ENCODE data around the gene CDX1. TPM values are rescaled to one million over a fixed set of nuclear protein-coding genes. Genes with fewer than 3 reads are reported as not detected.

The CDX1 gene
- total RNA-seq, 2 experiments from 2014 or later, result not detected

GRCh38 chr5:150122536-150123481 lies 43.8 kb upstream of the CDX1 start:
- ATAC-seq (no peak), DNase-seq (no peak)
- Mint-ChIP-seq H3K36me3 (ENCODE audit: low read depth) (no peaks in the 10 kb centered on the region), H3K4me1 (ENCODE audit: low read depth) (no peaks in the 10 kb centered on the region), H3K4me3 (no peak overlapping the region), H3K27ac (no peak overlapping the region), H3K9me3 (no peaks in the 10 kb centered on the region), H3K27me3 (no peaks in the 10 kb centered on the region)
- no peak for TF ChIP-seq CTCF (IDR thresholded peaks at IDR 0.05)
- ChIA-PET POLR2A (no interaction called here), CTCF (interaction anchor here (1.0 to 1.3 kb wide), 3 partner anchors 9 to 108 kb away, joined by 3 read pairs; no protein-coding TSS in a partner anchor)
- intact Hi-C loops (cut with micrococcal nuclease), result no loop called here

GRCh38 chr5:150123542-150123941 lies 43.0 kb upstream of the CDX1 start:
- no peak for DNase-seq
- Mint-ChIP-seq H3K4me3 (no peak overlapping the region), H3K4me1 (ENCODE audit: low read depth) (no peaks in the 10 kb centered on the region), H3K27ac (no peak overlapping the region), H3K27me3 (no peaks in the 10 kb centered on the region), H3K36me3 (ENCODE audit: low read depth) (no peaks in the 10 kb centered on the region), H3K9me3 (no peaks in the 10 kb centered on the region)
- ChIA-PET POLR2A (no interaction called here), CTCF (interaction anchor here (1.0 kb wide), 1 partner anchor 12 kb away, joined by 3 read pairs; no protein-coding TSS in a partner anchor)
- ATAC-seq, result no peak
- no peak for TF ChIP-seq CTCF (IDR thresholded peaks at IDR 0.05)
- intact Hi-C loops (cut with micrococcal nuclease), result no loop called here

GRCh38 chr5:150124111-150124557 lies 42.4 kb upstream of the CDX1 start:
- no peak for DNase-seq
- intact Hi-C loops (cut with micrococcal nuclease), result no loop called here
- H3K27me3 Mint-ChIP-seq, result no peaks in the 10 kb centered on the region
- no peak for TF ChIP-seq CTCF (IDR thresholded peaks at IDR 0.05)
- H3K4me1 Mint-ChIP-seq (ENCODE audit: low read depth), result no peaks in the 10 kb centered on the region
- ATAC-seq, result no peak
- no peak overlapping the region for H3K27ac Mint-ChIP-seq
- H3K4me3 Mint-ChIP-seq, result no peak overlapping the region
- POLR2A ChIA-PET, result no interaction called here
- CTCF ChIA-PET, result interaction anchor here (1.0 kb wide), 1 partner anchor 11 kb away, joined by 3 read pairs; no protein-coding TSS in a partner anchor
- H3K9me3 Mint-ChIP-seq, result no peaks in the 10 kb centered on the region
- no peaks in the 10 kb centered on the region for H3K36me3 Mint-ChIP-seq (ENCODE audit: low read depth)

- intact Hi-C loops (cut with micrococcal nuclease), result no loop called here
- DNase-seq, result no peak
- ATAC-seq, result no peak
- H3K4me1 Mint-ChIP-seq (ENCODE audit: low read depth), result no peaks in the 10 kb centered on the region
- no peaks in the 10 kb centered on the region for H3K36me3 Mint-ChIP-seq (ENCODE audit: low read depth)
- H3K27ac Mint-ChIP-seq, result no peak overlapping the region
- no peaks in the 10 kb centered on the region for H3K27me3 Mint-ChIP-seq
- no peak for TF ChIP-seq CTCF (IDR thresholded peaks at IDR 0.05)
- no peaks in the 10 kb centered on the region for H3K9me3 Mint-ChIP-seq
- H3K4me3 Mint-ChIP-seq, result no peak overlapping the region
- ChIA-PET POLR2A (no interaction called here), CTCF (interaction anchor here (1.0 kb wide), 1 partner anchor 11 kb away, joined by 3 read pairs; no protein-coding TSS in a partner anchor)
These were observed 42.0 kb upstream of the CDX1 start for GRCh38 chr5:150124596-150124995.

- no peak for TF ChIP-seq CTCF (IDR thresholded peaks at IDR 0.05)
- intact Hi-C loops (cut with micrococcal nuclease), result no loop called here
- no peaks in the 10 kb centered on the region for H3K4me1 Mint-ChIP-seq (ENCODE audit: low read depth)
- ChIA-PET POLR2A (no interaction called here), CTCF (interaction anchor here (1.4 kb wide), 1 partner anchor 13 kb away, joined by 3 read pairs; no protein-coding TSS in a partner anchor)
- DNase-seq, result no peak
- H3K9me3 Mint-ChIP-seq, result no peaks in the 10 kb centered on the region
- no peaks in the 10 kb centered on the region for H3K36me3 Mint-ChIP-seq (ENCODE audit: low read depth)
- no peaks in the 10 kb centered on the region for H3K27me3 Mint-ChIP-seq
- H3K27ac Mint-ChIP-seq, result no peak overlapping the region
- no peak overlapping the region for H3K4me3 Mint-ChIP-seq
- ATAC-seq, result no peak
These were observed 41.2 kb upstream of the CDX1 start for GRCh38 chr5:150125334-150125733.
